ENCODE measurements around the gene KLHL17. TPM values are rescaled to one million over a fixed set of nuclear protein-coding genes. Genes with fewer than 3 reads are reported as not detected.

The KLHL17 gene
- total RNA-seq, 1 experiment from 2014 or later: 32.1 TPM

- no peak overlapping the region for H2AFZ ChIP-seq (ENCODE audit: low read length)
- H3K4me1 ChIP-seq (ENCODE audit: insufficient read depth, low read length): peaks cover 25% of the 10 kb centered on the region
- no peak overlapping the region for H3K27ac ChIP-seq (ENCODE audit: low read length)
- TF ChIP-seq EZH2 (IDR thresholded peaks at IDR 0.05; ENCODE audit: low read length, unreplicated experiment): no peak
- no peak for TF ChIP-seq EZH2phosphoT487 (IDR thresholded peaks at IDR 0.05; ENCODE audit: borderline replicate concordance, low read length)
- TF ChIP-seq, protein P1, sequence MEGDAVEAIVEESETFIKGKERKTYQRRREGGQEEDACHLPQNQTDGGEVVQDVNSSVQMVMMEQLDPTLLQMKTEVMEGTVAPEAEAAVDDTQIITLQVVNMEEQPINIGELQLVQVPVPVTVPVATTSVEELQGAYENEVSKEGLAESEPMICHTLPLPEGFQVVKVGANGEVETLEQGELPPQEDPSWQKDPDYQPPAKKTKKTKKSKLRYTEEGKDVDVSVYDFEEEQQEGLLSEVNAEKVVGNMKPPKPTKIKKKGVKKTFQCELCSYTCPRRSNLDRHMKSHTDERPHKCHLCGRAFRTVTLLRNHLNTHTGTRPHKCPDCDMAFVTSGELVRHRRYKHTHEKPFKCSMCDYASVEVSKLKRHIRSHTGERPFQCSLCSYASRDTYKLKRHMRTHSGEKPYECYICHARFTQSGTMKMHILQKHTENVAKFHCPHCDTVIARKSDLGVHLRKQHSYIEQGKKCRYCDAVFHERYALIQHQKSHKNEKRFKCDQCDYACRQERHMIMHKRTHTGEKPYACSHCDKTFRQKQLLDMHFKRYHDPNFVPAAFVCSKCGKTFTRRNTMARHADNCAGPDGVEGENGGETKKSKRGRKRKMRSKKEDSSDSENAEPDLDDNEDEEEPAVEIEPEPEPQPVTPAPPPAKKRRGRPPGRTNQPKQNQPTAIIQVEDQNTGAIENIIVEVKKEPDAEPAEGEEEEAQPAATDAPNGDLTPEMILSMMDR (conservative IDR thresholded peaks at IDR 0.05; ENCODE audit: low read depth, low read length): no peak
- no peaks in the 10 kb centered on the region for H3K36me3 ChIP-seq (ENCODE audit: low read depth, low read length)
- ChIA-PET POLR2A (ENCODE audit: unreplicated experiment) (interaction anchor here (0.6 kb wide), 1 partner anchor 11 kb away, joined by 5 read pairs; no protein-coding TSS in a partner anchor), CTCF (no interaction called here)
- peaks cover 15% of the 10 kb centered on the region for H3K79me2 ChIP-seq (ENCODE audit: low read length)
- BruUV-seq (replicated peaks): no TSS peak
- no peaks in the 10 kb centered on the region for H4K20me1 ChIP-seq (ENCODE audit: low read length)
- no peaks in the 10 kb centered on the region for H3K9me3 ChIP-seq (ENCODE audit: low read length)
- no peaks in the 10 kb centered on the region for H3F3A ChIP-seq (ENCODE audit: low read length, unreplicated experiment)
- intact Hi-C loops (cut with micrococcal nuclease): no loop called here
- no peak overlapping the region for H3K4me2 ChIP-seq (ENCODE audit: low read length)
- no peaks in the 10 kb centered on the region for H3K9me2 ChIP-seq (replicated peaks; ENCODE audit: low read length)
- H3K27me3 ChIP-seq (ENCODE audit: low read length): no peaks in the 10 kb centered on the region
- DNase-seq (no peak), ATAC-seq (no peak)
- H3K4me3 ChIP-seq (ENCODE audit: low read length): no peak overlapping the region
- H3K9ac ChIP-seq (ENCODE audit: low read length): no peak overlapping the region
Measured at GRCh38 chr1:969260-969855, 9.0 kb downstream of the KLHL17 start.

DNA sequence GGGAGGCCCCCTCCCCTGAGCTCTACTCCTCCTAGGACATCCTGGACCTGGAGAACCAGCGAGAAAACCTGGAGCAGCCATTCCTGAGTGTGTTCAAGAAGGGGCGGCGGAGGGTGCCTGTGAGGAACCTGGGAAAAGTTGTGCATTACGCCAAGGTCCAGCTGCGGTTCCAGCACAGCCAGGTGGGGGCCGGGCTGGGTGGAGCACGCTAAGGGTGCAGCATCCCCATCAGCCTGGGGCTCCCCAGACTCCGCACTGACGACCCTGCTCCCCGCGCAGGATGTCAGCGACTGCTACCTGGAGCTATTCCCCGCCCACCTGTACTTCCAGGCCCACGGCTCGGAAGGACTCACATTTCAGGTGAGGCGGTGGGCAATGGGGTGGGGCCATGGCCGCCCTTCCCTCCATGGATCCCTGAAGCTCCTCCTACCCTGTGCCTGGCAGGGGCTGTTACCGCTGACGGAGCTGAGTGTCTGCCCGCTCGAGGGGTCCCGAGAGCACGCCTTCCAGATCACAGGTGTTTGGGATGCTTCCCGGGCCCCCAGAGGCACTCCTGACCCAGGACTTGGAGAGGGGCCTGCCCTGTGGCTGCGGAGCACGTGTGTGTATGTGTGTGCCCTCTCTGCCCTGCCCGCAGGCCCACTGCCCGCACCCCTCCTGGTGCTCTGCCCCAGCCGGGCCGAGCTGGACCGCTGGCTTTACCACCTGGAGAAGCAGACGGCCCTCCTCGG is 10.0 kb downstream of the KLHL17 start:
- Histone ChIP-seq H3K9ac (ENCODE audit: low read length) (no peak overlapping the region), H3K27ac (ENCODE audit: low read length) (no peak overlapping the region), H3K9me2 (replicated peaks; ENCODE audit: low read length) (no peaks in the 10 kb centered on the region), H3K79me2 (ENCODE audit: low read length) (peaks cover 15% of the 10 kb centered on the region), H3K4me1 (ENCODE audit: insufficient read depth, low read length) (peaks cover 26% of the 10 kb centered on the region), H3K9me3 (ENCODE audit: low read length) (no peaks in the 10 kb centered on the region), H2AFZ (ENCODE audit: low read length) (no peak overlapping the region), H3K4me3 (ENCODE audit: low read length) (no peak overlapping the region), H4K20me1 (ENCODE audit: low read length) (no peaks in the 10 kb centered on the region), H3K4me2 (ENCODE audit: low read length) (no peak overlapping the region), H3K27me3 (ENCODE audit: low read length) (no peaks in the 10 kb centered on the region), H3K36me3 (ENCODE audit: low read depth, low read length) (no peaks in the 10 kb centered on the region), H3F3A (ENCODE audit: low read length, unreplicated experiment) (no peaks in the 10 kb centered on the region)
- CTCF ChIA-PET: no interaction called here
- DNase-seq: no peak
- intact Hi-C loops (cut with micrococcal nuclease): no loop called here
- TF ChIP-seq EZH2phosphoT487 (IDR thresholded peaks at IDR 0.05; ENCODE audit: borderline replicate concordance, low read length): no peak
- TF ChIP-seq, protein P1 (conservative IDR thresholded peaks at IDR 0.05; ENCODE audit: low read depth, low read length): no peak
- TF ChIP-seq EZH2 (IDR thresholded peaks at IDR 0.05; ENCODE audit: low read length, unreplicated experiment): no peak
- POLR2A ChIA-PET (ENCODE audit: unreplicated experiment): no interaction called here
- ATAC-seq: no peak
- no TSS peak for BruUV-seq (replicated peaks)

Data from PC-3 (cell line).